NAMALWA (cell line): ENCODE results near the gene ACP6.
A peak's percentile ranks its signal among the peaks of the same experiment; 100 is the strongest.

Source experiments
- DNase-seq: peaks from one replicate; pipeline ENCODE4 v3.0.0-alpha.2; 2015; ENCODE audit warnings: low spot score

The ACP6 gene

GRCh38 chr1:147651466-147651865, 18.9 kb downstream of the ACP6 start:
- DNase-seq: no peak

DNA sequence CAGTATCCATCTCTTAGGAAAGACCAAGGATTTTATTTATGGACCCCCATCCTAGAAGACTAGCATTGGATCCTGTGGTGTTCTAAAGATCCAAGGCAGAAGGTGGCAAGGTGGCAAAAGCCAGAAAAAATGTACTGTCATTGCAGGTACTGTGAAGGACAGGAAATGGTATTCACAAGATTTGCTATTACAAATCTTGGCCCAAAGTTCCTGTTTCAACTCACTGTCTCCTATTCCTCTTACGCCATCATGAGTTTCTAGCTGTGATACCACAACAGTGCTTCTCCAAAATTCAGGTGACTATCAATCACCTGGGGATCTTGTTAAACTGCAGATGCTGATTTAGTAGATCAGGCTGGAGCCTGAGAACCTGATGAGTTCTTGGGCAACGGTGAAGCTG, 21.4 kb downstream of the ACP6 start:
- DNase-seq: no peak

GRCh38 chr1:147647796-147648633, 22.3 kb downstream of the ACP6 start:
- no peak for DNase-seq

DNA sequence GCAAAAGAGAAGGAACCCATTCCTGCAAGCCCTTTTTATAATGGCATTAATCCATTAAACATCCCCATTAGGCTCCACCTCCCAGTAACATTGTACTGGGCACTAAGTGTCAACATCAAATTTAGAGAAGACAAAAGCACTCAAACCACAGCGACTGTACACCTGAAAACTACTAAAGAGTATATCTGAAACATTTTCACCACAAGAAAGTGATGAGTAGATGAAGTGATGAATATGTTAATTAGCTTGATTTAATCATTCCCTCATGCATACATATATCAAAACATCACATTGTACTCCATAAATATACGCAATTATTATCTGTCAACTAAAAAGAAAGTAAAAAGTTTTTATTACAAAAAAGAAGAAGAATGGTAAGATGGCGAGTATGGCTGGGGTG, 26.4 kb downstream of the ACP6 start:
- no peak for DNase-seq

DNA sequence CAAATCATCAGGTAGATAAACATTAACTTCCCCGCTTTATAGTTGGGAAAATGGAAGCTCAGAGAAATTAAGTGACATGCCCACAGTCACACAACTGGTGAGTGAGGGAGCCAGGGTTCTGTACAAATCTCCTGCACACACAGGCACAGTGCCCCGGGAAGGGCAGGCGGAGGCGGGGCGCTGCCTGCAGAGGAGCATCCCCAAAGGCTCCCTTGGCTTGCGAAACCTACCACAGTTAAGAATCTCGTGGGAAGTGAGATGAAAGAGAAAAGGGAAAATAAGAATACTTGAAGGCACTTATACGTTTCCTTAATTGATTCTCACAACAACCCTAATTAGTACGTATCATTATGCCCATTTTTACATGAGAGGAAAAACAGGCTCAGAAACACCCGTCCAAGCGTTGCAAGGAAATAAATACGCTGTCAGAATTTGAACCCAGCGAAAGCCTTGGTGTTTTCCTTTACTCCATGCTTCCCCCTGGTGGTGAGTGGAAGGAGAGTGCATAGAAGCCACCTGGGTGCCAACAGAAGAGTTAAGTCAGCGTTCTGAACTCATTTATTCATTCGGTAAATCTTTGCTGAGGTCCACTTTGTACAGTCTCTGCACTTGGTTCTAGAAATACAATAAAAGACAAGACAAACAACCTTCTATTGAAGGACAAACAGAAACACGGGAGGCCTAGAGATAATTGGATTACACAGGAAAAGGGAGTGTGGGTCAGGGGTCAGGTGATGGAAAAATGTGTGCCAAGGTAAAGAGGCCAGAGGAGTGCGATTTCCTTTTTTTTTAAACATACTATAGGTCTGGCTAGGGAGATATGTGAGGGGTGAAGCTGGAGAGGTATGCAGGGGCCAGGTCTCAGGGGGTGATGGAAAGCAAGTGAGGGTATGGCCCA, 28.4 kb downstream of the ACP6 start:
- peak; percentile 83 for DNase-seq

DNA sequence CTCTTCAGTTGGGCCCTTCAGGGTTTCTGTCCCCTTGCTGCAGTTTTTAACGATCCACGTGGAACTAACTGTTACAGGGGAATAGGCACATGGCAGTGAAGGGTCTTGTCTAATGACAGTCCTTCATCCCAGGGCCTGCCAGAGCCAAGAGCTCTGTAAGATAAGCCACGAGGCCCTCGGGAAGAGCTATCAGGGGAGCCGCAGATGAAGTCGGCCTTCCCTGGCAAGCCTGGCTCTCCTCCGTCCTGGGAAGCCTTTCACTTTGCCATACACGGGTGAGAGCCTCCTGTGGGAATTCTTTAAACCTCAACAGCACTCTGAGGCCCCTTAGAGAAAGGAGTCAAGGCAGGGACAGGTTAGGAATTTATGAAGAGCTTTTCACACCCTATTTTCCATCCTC, 29.0 kb downstream of the ACP6 start:
- no peak for DNase-seq

- peak; percentile 83 for DNase-seq
These were observed 29.7 kb downstream of the ACP6 start for GRCh38 chr1:147640553-147641165.

- no peak for DNase-seq
These were observed 34.0 kb downstream of the ACP6 start for GRCh38 chr1:147636314-147636713.

- DNase-seq: no peak
These were observed 35.0 kb downstream of the ACP6 start for GRCh38 chr1:147635342-147635741.

GRCh38 chr1:147634645-147635044, 35.7 kb downstream of the ACP6 start:
- no peak for DNase-seq

DNA sequence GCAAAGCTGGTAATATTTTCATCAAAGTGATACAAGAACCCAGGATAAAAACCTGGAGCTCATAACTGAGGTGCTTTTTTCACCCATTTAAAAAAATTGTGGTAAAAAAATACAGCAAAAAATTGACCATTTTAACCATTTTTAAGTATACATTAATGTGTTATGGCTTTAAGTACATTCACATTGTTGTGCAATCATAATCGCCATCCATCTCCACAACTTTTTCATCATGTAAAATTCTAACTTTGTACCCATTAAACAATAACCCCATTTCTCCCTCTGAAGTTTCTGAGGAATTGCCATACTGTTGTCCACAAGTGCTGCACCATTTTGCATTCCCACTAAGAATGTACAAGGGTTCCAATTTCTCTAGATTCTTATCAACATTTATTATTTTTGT, 36.6 kb downstream of the ACP6 start:
- DNase-seq: no peak

DNA sequence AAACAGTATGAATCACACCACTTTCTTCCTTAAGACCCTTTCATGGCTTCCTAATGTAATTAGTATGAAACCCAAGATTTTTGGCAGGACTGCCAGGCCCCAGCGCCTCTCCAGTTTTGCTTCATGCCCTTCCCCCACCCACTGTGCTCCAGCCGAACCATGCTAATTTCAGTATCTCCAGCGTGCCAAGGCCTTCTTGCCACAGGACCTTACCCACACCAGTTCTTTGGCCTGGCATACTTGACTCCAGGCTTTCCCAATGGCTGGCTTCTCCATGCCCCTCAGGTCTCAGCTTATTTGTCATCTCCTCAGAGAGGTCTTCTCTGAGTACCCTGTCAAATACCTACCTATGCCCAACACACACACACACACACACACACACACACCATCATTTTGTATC, 38.5 kb downstream of the ACP6 start:
- no peak for DNase-seq

DNA sequence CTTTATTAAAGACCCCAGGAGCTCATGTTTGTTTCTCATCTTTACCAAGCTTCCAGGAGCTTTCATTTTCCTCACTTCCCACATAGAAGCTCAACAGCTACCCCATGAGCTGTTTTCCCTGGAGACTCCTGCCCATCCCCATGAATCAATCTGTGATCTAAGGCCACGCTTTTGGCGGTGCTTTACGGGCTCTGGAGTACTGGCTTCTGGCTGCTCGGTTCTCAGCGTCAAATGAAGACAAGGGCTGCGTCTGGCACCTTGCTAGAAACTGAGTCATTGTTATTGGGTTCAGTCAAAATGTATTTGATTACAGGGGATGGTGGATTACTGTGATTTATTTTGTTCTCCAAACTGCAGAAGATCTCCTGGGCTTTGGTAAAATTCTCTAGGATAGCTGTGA, 39.9 kb downstream of the ACP6 start:
- DNase-seq: no peak

DNA sequence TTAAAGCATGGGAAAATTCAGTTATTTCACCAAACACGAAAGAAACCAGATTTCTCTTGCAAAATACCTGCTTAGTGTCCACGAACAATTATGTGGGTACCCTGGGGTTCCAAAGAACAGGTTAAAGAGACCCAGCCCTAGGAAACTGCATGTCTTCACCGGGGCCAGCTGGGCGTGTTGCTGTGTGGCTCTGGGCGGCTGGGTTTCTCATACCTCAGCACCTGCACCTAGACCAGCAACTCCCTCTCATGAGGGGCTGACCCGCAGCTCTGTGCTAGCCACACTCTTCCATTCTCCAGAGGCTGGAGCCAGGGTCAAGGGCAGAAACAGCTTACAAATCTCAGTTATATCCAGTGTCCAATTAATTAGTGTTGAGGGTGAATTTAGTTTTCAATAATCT, 40.3 kb downstream of the ACP6 start:
- DNase-seq: no peak

DNA sequence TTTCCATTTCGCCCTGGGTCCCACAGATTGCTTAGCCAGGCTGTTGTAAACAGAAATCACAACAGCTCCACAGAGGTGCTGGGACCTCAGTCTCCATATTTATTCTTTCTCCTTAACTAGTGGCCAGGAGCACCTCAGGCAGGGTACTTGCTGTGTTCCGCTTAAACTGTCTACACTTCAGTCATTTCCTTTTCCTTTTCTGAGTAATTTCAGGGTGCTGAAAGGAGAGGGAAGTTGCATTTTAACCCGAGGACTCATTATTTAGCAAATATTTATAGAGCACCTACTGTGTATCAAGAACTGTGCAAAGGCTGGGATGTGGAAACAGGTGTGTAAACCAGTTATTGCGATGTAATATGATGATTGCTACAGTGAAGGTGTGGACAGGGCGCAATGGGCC, 41.9 kb downstream of the ACP6 start:
- no peak for DNase-seq

DNA sequence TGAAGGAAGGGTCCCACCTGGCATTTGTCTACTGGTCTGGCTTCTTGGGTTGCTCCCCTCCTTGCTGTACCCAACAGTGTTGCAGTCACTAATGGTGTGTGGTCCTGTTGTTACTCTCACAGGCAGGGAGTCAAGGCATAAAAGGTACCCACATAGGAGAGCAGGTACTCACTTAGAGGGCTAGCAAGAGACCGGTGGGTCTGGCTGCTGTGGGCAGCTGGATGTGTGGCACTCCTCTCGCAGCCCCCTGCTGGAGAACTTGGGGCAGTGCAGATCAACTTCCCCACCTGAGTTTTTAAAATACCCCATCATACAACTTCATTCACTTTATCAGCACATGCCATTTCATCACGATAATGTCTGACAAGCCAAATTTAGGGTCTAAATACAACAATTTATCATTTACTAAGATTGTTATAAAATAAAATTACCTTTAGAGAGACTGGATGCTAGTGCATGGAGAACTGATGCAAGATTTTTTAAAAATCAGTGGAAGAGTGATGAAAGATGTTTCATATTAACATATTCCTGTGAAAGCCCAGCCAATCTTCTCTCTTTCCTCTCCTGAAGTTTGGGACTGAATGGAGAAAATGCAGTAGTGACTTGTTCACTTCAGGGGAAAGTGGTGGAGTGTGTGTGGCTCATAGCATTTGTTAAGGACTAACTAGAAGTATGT, 42.8 kb downstream of the ACP6 start:
- peak; percentile 74 for DNase-seq

GRCh38 chr1:147626739-147627138, 43.6 kb downstream of the ACP6 start:
- no peak for DNase-seq

DNA sequence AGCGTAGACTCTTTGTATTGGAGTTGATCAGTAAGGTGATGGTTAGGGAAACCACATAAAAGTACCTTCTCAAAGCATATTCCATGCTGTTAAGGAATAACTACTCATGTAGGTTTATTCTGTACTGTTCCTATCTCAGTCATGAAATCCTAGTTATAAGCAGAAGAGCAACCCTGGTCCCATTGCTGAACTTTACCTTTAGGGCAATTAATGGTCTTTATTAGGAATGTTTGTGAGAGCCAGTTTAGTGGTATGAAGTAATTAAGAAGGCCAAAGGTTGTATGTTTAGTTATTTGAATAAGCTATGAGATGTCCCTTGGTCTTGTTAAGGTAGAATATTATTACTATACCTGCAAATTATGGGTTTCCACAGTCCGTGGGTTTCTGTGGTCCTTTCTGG, 44.0 kb downstream of the ACP6 start:
- DNase-seq: no peak

GRCh38 chr1:147625362-147625995, 44.8 kb downstream of the ACP6 start:
- peak; percentile 17 for DNase-seq

DNA sequence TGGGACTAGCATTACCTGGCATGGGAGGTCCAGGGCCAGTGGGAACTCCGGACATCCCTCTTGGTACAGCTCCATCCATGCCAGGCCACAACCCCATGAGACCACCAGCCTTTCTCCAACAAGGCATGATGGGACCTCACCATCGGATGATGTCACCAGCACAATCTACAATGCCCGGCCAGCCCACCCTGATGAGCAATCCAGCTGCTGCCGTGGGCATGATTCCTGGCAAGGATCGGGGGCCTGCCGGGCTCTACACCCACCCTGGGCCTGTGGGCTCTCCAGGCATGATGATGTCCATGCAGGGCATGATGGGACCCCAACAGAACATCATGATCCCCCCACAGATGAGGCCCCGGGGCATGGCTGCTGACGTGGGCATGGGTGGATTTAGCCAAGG, 45.8 kb downstream of the ACP6 start:
- no peak for DNase-seq

GRCh38 chr1:147624011-147624410, 46.3 kb downstream of the ACP6 start:
- DNase-seq: no peak

GRCh38 chr1:147622731-147623130, 47.6 kb downstream of the ACP6 start:
- no peak for DNase-seq
